Stimulated activated CD4-positive, alpha-beta T cell treated with anti-CD3 and anti-CD28 coated beads, TNF-alpha, amount 100 ng/mL, for 1 hour (primary cell): Measurements from ENCODE around the gene BTBD18.
A peak's percentile ranks its signal among the peaks of the same experiment; 100 is the strongest.

Source experiments
- DNase-seq, 3 donors: peaks; one replicate each; pipeline ENCODE4 v3.0.0-alpha.2; 2020; ENCODE audit warnings: low read depth in 3 of 3, low spot score in 1 of 3

The BTBD18 gene

DNA sequence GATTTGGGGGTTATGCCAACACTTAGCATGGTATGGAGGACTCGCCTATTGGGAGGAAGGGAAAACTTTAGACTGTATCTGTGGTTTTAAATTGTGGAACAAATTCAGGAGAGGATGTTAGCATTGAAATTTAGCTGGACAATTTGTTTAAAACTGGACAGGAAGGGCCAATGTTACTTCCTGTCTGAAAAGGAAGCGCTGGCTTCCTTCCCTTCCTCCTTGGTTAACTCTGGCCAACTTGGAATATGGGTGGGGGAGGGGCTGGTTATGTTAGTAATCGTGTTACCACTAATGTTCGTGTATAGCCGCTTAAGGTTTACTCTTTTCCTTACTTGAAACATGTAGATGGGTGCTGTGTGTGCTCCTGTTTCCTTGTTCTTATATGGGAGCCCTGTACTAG is 23.9 kb upstream of the BTBD18 start:
- DNase-seq = no peak

DNA sequence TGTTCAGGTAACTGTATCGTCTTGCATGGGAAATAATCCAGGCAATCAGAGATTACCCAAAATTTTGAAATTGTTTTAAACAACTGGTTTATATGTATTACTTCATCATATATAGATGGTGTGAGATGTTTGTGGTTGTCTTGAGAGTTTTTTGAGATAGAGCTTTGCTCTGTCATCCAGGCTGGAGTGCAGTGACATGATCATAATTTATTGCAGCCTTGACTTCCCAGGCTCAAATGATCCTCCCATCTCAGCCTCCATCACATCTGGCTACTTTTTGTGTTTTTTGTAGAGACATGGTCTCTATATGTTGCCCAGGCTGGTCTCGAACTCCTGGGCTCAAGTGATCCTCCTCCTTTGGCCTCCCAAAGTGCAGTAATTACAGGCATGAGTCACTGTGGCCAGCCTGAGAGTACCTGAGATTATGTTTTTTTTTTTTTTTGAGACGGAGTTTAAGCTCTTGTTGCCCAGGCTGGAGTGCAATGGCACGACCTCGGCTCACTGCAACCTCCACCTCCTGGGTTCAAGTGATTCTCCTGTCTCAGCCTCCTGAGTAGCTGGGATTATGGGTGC is 21.5 kb upstream of the BTBD18 start:
- no peak for DNase-seq

DNA sequence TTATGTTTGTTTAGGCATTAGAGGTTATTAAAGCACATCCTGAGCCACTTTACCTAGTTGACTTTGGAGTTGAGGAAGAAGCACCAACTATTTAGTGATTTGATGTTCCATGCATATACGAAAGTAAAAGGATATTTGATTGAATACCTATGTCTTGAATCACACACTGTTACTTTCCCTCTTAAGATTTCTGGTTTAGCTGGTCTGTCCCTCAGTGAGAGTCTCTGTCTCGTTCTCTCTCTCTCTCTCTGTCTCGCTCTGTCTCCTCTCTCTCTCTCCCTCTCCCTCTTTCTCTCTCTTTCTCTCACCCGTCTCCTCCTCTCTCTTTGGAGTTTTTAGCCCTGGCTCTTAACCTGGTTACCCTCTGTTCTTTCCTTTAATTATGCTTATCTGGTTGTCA is 20.9 kb upstream of the BTBD18 start:
- no peak for DNase-seq

DNA sequence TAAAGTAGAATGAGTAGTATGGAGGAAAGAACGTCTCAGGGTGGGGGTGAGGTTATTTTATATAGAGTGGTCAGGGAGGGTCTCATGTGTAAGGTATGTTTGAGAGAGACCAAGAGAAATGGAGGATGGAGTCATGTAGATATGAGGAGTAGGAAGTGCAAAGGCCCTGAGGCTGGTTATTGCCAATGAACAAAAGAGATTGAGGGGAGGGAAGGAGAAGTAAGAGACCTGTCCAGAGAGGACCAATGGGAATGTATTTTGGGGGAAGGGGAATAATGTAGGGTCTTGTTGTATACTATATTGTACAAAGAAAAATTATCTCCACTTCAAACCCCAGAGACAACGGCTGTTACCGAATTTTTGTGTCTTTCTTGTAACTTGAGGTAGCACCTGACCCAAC is 19.7 kb upstream of the BTBD18 start:
- no peak for DNase-seq

DNA sequence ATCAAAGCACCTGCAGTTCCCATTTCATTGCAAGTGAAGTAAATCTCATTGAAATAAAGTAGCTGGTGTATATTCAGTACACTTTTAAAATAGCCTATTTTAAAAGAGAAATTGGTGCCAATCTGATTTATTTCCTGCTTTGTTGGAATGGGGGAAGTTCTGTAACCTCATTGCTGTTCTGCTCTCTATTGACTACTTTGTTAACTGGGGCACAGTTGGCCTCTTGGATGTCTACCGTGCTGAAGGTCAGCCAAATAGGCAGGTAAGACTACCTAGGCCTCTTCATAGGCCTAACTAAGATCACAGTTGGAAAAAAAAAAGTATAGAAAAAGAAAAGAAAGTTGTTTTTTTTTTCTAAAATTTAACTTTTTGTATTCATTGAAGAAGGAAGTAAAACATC is 19.2 kb upstream of the BTBD18 start:
- no peak for DNase-seq

DNA sequence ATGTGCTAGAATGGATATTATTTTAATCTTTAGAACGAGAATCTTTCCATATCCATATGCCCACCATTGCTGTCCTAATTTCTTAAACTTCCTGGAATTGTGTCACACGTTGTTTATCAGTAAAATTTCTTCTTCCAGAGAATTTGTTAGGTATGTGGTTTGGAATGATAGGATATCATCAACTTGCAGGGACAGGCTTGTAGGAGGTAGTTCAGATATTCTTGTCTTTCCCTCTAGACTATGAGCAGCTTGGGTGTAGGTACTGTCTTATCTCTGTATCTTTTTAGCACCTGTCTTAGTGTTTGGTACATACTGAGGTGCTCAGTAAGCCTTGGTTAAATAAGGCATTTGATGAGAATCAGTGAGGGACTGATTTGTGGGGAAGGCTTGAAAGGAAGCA is 13.4 kb upstream of the BTBD18 start:
- DNase-seq = no peak

DNA sequence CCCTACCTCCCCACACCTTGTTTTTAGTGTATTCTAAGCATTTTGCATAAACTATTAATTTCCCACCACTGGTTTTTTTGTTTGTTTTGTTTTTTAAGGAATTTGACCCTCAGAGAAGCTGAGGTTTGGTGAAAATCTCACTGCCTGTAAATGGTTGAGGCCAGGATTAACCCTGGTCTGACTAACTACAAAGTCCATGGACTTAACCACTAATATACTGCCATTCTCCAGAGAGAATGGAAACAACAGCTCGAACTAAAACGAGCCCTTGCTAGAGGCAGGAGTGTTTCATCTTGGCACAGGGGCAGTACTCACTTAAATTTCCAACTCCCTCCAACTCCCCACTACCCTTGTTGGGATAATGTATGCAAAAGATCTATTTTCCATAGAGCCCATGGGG is 12.9 kb upstream of the BTBD18 start:
- DNase-seq = no peak

DNA sequence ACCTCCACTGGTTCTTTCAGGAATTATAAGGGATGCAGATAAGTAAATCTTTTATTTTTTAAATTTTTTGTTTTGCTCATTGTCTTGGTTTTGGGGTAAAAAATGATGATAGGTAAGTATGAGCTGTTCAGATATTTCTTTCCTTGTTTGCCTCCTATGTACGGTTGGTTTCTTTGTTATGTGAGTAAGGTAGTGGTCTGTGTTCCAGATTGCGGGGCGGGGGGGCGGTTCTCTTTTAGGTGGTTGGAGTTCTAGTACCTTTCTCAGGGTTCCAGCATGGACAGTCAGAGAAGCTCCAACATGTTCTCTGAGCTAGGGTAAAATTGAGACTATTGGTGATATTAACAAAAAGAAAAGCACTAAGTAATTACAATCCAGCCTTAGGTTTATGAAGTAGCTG is 12.4 kb upstream of the BTBD18 start:
- no peak for DNase-seq

DNA sequence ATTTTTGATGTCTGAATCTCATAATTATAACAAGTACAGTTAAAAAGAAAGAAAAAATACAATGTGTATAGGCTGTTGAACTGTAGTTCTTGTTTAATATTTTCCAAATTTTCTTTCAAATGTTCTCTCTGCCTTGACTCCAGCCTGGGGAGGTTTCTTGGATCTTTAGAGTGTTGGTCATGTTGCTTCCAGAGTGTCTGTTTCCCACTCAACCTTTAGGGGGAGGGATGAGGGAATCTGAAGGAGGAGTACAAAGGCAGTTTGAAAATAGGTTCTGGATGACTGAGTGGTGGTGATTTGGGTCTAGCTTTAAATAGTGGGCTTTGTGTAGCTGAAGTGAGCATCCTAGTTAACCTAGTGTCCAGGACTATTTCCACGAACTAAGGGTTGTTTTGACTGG is 11.9 kb upstream of the BTBD18 start:
- DNase-seq = no peak

DNA sequence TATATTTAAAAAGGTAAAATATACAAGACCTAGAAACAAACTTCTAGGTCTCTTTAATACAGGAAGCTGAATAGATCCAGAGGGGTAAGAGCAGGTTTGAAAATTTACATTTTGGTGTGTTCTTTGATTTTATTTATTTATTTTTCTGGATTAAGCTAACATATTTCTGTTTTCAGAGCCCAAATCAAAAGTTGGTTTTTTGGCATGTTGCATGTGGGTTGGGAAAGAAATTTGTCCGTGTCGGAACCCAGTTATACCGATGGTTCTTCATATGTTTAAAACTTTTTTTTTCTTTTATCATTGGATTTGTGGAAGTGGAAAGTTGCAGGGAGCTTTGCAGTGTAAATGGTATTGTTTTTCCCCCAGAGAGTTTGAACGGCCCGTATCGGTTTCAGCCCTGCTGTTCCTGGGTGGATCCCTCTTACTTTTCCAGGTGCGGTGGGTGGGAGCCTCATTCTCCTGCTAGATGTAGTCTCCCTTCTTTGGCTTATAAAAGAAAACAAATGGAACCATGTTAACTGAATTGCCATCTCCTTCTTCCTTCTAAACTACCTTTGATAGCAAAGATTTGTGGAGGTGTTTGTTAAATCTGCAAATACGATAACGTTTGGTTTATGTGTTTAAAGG is 10.7 kb upstream of the BTBD18 start:
- DNase-seq = no peak

DNA sequence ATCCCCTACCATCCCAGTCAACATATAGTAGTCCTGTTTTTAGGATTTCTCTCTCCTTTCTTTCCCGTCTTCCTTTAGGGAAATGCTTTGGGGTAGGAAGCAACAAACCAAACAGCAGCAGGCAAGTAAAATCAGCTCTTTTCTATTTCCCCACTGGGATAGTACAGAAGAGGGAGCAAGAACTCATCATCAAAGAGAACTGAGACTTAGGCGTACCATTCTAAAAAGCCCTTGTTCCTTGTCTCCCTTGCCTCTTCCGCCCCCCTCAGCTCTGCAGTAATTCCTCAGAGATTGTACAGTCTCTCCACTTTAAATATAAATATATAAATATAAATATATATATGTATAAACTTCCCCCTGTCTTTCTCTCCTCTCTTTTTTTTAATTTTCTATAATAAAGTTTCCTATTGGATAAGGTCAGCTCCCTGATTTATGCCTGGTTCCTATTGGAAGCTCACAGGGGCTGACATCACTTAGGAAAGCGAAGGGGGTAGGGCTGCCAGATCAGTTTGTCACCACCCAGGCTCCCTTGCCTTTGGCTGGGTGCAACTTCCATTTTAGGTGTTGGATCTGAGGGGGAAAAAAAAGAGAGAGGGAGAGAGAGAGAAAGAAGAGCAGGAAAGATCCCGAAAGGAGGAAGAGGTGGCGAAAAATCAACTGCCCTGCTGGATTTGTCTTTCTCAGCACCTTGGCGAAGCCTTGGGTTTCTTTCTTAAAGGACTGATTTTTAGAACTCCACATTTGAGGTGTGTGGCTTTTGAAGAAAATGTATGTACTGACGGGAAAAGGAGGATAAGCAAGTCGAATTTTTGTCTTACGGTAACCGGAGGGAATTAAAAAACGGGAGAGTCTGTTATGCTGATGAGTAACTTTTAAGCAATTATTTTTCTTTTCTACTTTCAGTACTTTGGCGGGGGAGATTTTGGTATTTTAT is 9.9 kb upstream of the BTBD18 start, which contains the start of gene CTNND1:
Gene CTNND1, plus strand, starts transcription at position 502 of the 934 bp plus-strand sequence. CDS start 29,677 bp downstream, outside the sequence.
- DNase-seq = no peak

DNA sequence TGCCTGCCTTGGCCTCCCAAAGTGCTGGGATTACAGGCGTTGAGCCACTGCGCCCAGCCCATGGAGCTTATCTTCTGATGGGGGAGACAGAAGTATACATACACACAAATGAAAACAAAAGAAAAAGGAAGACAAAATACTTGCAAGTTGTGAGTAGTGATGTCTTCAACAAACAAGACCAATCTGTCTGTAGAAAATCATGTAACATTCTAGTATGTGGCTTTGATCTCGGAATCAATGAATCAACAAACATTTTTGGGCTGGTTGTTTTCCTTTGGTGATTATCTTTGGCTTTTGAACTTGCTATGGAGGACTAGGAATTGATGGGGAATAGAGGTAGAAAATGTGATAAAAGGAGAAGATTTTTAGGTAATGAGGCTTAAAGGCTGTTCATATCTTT is 6.6 kb upstream of the BTBD18 start:
- DNase-seq = no peak

DNA sequence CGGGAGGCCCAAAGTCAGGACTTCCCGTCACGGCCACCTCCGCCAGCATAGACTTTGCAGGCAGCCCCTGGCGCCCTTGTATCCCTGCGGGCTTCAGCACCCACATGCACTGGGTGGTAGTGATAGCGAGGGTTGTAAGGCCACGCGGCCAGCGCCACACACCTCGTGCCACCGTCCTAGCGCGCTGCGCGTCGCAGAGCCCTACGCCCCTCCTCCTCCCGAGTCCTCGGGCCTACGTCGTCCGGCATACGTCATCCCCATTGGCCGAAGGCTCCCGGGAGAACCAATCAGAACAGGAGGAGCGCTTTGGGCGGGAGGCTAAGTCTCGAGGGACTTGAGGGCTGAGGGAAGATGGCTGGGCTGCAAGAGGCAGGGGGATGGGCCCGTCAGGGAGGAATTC is 1.3 kb upstream of the BTBD18 start:
- DNase-seq = no peak

DNA sequence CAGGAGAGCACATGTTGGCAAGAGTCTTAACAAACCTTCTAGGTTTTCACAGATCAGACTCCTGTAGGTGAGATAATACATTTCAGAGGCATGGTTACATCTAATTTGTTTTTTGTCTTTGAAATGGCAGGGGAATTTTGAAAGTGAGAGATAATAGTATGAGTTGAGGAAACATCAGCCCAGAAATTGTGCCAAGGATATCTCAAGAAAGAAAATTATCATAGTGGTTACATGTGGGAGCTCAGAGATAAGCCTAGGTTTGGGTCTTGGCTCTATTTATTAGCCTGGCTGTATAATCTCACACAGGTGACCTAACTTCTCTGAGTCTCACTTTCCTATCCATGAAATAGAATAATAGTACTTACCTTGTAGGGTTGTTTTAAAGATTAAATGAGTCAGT is 443 bp downstream of the BTBD18 start:
- no peak for DNase-seq

DNA sequence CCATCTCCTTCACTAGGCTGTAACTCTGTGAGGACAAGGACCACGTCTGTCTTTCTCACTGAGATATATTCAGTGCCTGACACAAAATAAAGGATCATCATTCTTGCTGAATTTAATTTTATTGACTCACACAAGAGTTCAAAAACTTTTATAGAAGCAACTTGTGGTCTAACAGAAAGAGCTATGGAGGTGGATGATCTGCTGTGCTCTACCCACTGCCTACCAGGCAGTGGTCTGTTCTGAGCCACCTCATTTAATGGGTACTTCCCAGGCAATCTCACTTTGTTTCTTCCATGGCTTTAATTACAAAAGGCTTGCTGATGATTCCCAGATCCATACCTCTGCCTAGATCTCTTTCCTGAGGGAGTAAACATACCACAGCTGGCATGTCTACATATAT is 4.7 kb downstream of the BTBD18 start:
- no peak for DNase-seq

DNA sequence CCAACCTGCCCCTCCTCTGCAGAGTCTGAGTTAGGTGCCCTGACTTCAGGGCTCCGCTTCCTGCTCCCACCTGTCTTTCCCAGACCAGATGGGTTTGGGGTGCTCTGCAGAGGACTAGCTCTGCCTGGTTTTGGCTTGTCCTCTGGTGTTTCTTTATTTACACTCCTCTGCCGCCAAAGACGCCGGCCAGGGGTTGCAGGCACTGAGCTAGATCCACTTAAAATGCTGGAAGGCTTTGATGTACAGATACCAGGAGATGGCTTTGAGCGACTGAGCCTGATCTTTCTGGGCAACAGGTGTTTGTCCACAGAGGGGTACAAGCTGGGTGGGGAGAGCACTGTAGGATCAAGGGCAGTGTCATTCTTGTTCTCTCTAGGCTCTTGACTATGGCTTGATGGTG is 6.4 kb downstream of the BTBD18 start:
- DNase-seq = no peak

DNA sequence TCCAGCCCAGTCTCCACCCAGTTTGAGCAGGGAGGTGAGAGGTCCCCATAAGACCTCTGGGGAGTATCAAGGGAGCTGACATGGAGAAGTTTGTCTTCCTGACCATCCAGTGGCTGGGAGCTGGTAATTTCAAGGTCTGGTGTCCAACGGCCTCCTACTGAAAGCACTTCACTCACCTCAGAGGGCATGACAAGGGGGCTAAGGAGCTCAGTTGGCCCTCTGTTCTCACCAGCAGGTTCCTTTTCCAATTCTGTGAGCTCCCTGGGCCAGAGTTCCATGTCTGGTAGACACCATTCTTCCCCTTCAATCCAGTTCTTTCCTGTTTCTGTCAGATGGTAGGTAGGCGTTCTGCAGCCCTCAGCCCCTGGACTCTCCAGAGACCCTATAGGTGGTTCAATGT is 7.3 kb downstream of the BTBD18 start:
- no peak for DNase-seq

DNA sequence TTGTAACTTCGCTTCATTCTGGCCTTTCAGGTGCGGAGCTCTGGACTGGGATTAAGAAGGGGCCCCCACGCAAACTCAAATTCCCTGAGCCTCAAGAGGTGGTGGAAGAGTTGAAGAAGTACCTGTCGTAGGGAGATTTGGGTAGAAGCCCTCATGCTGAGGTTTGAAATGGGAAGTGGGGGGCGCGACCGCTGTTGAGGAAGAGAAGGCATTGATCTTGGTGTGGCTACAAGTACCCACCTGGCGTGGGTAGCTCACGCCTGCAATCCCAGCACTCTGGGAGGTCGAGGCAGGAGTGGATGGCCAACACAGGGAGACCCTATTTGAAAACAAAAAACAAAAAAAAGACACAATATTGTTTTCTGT is 9.5 kb downstream of the BTBD18 start:
- DNase-seq = no peak

DNA sequence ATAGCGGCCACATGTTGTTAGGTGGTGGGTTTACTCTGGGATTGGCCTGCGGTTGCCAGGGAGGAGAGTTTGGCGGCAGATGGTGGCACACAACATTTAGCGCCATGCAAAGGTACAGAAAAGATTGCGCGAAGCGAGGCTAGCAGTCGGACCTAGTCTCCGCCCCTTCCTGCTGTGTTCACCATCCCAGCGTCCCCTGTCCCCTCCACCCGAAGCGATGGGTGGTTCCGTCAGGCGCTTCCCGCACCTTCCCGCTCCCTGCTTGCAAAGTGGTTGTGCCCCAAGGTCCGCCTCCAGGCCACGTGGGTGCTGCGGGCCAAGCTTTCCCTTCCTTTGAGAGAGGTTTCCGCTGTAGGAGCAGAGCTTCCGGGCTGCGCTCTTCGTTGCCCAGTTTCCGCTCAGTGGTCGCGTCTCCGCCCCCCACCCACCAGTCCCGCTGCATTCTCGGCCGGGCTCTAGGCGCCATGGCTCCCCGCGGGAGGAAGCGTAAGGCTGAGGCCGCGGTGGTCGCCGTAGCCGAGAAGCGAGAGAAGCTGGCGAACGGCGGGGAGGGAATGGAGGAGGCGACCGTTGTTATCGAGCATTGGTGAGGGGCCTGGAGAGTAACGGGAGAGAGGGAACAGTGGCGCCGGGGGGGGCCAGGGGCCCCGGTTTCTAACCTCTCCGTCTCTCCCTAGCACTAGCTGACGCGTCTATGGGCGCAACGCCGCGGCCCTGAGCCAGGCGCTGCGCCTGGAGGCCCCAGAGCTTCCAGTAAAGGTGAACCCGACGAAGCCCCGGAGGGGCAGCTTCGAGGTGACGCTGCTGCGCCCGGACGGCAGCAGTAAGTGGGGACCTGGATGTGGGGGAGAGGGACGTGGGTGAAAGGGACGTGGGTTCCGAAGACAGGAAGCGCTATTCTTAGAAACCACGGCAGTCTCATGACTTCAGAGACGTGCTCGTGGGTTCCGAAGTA is 10.2 kb downstream of the BTBD18 start, which contains the start of gene SELENOH:
Gene SELENOH, plus strand, starts transcription at position 360 of the 955 bp plus-strand sequence. Its CDS starts 105 bp downstream, at position 465.
- peak; percentile 79 to 88 (median 83) for DNase-seq

DNA sequence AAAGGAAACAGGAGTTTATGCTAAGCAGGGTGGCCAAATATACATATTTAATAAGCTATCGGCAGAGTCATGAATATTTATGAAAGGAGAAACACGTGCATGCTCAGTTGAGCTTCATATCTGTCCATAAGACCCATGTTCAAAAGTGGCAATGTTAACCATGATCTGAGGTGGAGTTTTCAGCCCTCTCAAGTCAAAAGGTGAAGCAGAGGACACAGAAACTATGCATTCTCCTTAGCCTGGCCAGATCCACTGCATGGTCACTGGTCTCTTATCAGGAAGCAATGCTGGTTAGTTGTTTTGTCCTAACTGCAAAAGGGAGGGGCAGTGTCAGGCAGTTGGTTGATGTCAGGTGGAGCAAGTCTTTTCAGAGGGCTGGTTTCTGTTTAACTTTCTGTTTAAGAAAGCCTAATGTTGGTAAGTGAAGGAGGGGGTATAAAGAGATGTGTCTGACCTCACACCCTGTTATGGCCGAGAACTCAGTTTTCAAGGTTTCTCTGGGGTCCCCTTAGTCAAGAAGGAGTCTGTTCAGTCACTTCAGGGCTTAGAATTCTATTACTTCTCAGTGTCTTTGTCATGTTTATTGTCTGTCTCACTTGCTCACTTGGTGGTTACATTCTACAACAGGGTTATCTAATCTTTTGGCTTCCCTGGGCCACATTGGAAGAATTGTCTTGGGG is 15.9 kb downstream of the BTBD18 start:
- DNase-seq = no peak
